Breast epithelium (tissue), 4 donors: ENCODE measurements around the gene SHANK2. TPM values are rescaled to one million over a fixed set of nuclear protein-coding genes. Genes with fewer than 3 reads are reported as not detected.

Experiments used
- DNase-seq, 2 donors: peaks; one replicate each; pipeline ENCODE4 v3.0.0-alpha.2; 2019; ENCODE audit warnings: low spot score in 2 of 2
- H3K27ac ChIP-seq, 2 donors: fragments of 200-600 bp; sonication (generic) in 1 of 2; one replicate each; pipeline ENCODE4 v1.5.1; 2016 to 2019; ENCODE audit warnings: mild to moderate bottlenecking in 1 of 2
- H3K27me3 ChIP-seq, 2 donors: fragments of 200-600 bp; sonication (generic) in 1 of 2; one replicate each; pipeline versions ENCODE4 v1.5.1 to v1.6.0; 2017 to 2019; ENCODE audit warnings: control low read depth in 1 of 2, mild to moderate bottlenecking in 1 of 2
- H3K36me3 ChIP-seq: fragments of 200-600 bp; one replicate; pipeline ENCODE4 v1.5.1; 2019
- H3K4me1 ChIP-seq, 2 donors: fragments of 200-600 bp; sonication (generic); one replicate each; pipeline ENCODE4 v1.5.1; 2016 to 2019; ENCODE audit warnings: control low read depth in 1 of 2
- H3K4me3 ChIP-seq, 3 donors: fragments of 200-600 bp; sonication (generic); 1 replicate in 2 of 3; 2 replicates in 1 of 3; pipeline ENCODE4 v1.5.1; 2016 to 2019; ENCODE audit warnings: mild to moderate bottlenecking in 3 of 3, moderate library complexity in 2 of 3
- H3K9me3 ChIP-seq, 2 donors: fragments of 200-600 bp; sonication (generic) in 1 of 2; one replicate each; pipeline ENCODE4 v1.5.1; 2016 to 2019; ENCODE audit warnings: control low read depth in 1 of 2
- POLR2A ChIP-seq: fragments of 450-650 bp; IDR thresholded peaks from one replicate; pipeline ENCODE4 v1.6.1; 2016; ENCODE audit warnings: antibody characterized with exemption, mild to moderate bottlenecking, moderate library complexity
- POLR2AphosphoS5 ChIP-seq, 3 donors: sonication (generic); formaldehyde crosslinking; IDR thresholded peaks; one replicate each; pipeline ENCODE4 v1.6.1; 2017; ENCODE audit warnings: antibody characterized with exemption in 3 of 3
- intact Hi-C: fragments of 100-400 bp; cut with DNase I; formaldehyde crosslinking; loops from one replicate; pipeline ENCODE4 v1.15.1; 2023; ENCODE audit warnings: low total_unique reads
- total RNA-seq, 3 donors: library from RNA; depleted of rRNA; stranded (reverse); fragments of >200 nt; gene quantifications; one replicate each; pipeline ENCODE4 v1.1.0, GENCODE V29; 2016
- TF ChIP-seq, protein P1 (sequence below), 3 donors: fragments of 450-650 bp; IDR thresholded peaks; one replicate each; pipeline ENCODE4 v1.5.1; 2016 to 2017; ENCODE audit warnings: antibody characterized with exemption in 3 of 3, mild to moderate bottlenecking in 3 of 3, moderate library complexity in 3 of 3

SHANK2 gene
- total RNA-seq, 3 donors from 2014 or later: 1.3 to 38.8 (median 33.1) TPM

DNA sequence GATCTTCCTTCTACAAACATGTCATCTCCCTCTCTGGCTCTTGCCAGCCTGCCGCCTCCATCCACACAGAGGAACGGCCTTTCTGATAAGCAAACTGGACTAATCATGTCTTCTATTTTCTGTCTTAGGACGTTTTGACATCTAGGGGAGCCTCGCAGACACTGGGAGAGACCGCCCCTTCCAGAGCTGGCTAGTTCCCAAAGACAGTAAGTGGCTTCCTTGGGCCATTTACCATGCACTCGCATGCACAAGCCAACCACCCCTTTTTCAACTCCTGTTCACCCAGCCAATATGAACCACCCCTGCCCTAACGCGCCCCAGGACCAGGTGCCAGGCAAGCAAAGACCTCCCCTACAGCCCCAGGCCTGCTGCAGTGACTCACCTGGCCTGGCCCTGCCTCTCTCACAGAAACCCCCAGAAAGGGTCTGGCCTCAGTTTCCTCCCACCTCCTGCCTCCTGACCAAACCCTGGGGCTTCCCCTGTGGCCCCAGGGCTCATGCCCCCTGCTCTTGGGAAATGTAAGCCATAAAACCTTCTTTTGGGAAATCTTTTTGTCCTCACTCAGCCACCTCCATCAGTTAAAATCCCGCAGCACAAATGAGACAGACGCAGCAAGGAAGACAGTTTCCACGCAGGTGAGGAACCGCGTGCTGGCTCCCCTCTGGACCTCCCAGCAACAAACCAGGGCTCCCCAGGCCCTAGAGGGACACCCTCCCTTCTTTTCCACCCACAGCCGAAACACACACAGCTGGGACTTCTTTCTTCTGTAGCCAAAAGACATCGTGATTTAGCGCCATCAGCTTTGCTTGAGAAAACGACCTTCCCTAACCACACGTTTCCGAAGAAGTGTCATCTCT lies 38.5 kb downstream of the SHANK2 start:
- intact Hi-C loops: no loop called here
- no peak overlapping the region for H3K4me3 ChIP-seq
- no peaks in the 10 kb centered on the region for H3K36me3 ChIP-seq
- no peak for TF ChIP-seq POLR2A
- TF ChIP-seq POLR2AphosphoS5 (IDR thresholded peaks at IDR 0.05): no peak
- TF ChIP-seq, protein P1, sequence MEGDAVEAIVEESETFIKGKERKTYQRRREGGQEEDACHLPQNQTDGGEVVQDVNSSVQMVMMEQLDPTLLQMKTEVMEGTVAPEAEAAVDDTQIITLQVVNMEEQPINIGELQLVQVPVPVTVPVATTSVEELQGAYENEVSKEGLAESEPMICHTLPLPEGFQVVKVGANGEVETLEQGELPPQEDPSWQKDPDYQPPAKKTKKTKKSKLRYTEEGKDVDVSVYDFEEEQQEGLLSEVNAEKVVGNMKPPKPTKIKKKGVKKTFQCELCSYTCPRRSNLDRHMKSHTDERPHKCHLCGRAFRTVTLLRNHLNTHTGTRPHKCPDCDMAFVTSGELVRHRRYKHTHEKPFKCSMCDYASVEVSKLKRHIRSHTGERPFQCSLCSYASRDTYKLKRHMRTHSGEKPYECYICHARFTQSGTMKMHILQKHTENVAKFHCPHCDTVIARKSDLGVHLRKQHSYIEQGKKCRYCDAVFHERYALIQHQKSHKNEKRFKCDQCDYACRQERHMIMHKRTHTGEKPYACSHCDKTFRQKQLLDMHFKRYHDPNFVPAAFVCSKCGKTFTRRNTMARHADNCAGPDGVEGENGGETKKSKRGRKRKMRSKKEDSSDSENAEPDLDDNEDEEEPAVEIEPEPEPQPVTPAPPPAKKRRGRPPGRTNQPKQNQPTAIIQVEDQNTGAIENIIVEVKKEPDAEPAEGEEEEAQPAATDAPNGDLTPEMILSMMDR (IDR thresholded peaks at IDR 0.05): no peak
- H3K27ac ChIP-seq: no peak overlapping the region
- H3K4me1 ChIP-seq: no peaks in the 10 kb centered on the region
- no peaks in the 10 kb centered on the region for H3K9me3 ChIP-seq
- no peaks in the 10 kb centered on the region for H3K27me3 ChIP-seq
- peak in 1 of 2 donors; percentile 25 for DNase-seq

DNA sequence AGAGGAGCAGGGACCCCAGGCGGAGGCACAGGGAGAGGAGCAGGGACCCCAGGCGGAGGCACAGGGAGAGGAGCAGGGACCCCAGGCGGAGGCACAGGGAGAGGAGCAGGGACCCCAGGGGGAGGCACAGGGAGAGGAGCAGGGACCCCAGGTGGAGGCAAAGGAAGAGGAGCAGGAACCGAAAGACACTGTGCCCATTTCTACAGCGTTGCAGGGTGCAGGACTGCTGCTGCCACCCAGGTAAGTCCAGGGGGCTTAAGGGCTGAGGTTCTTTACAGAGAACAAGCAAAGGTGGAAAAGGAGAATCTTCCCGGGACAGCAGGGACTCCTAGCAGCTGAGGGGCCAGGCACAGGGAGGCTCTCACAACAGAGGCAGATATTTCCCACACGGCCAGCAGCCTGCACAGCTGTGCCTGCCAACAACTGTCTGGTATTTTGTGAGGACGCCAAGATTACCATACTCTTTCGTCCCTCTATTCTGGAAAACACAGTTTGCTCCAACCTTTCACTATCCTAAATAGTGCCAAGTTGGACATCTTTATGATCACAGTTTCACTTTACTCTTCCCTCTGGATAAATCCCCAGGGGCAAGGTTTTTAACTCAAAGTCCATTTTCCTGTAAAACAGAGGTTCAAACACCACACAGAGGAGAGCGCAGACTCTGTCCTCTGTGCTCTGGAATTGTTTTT lies 39.4 kb downstream of the SHANK2 start:
- Histone ChIP-seq H3K4me3 (no peak overlapping the region), H3K9me3 (no peaks in the 10 kb centered on the region), H3K27me3 (no peaks in the 10 kb centered on the region), H3K36me3 (no peaks in the 10 kb centered on the region), H3K27ac (no peak overlapping the region), H3K4me1 (no peaks in the 10 kb centered on the region)
- DNase-seq: peak in 1 of 2 donors; percentile 28
- TF ChIP-seq, protein P1 (IDR thresholded peaks at IDR 0.05): no peak
- TF ChIP-seq POLR2A (no peak), POLR2AphosphoS5 (IDR thresholded peaks at IDR 0.05) (no peak)
- intact Hi-C loops: no loop called here

DNA sequence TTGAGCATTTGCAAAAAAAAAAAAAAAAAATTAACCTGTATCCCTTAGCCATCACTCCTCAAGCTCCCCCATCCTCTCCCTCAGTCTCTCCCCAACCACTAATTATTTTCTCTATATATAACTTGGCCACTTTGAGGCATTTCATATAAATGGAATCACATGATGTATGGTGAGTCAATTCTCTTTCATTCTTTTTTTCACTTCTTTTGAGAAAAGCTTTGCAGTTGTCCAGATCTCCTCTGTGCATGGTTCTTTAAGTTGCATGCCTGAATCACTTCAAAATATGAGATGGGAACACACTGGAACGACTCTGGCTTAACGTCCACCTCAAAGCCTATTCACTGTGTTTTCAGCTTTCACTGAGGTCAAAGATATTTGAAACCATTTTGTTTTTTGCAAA lies 40.7 kb downstream of the SHANK2 start:
- intact Hi-C loops: no loop called here
- no peak overlapping the region for H3K4me3 ChIP-seq
- H3K36me3 ChIP-seq: no peaks in the 10 kb centered on the region
- H3K9me3 ChIP-seq: no peaks in the 10 kb centered on the region
- TF ChIP-seq POLR2AphosphoS5 (IDR thresholded peaks at IDR 0.05) (no peak), POLR2A (no peak)
- TF ChIP-seq, protein P1 (IDR thresholded peaks at IDR 0.05): no peak
- no peaks in the 10 kb centered on the region for H3K4me1 ChIP-seq
- no peaks in the 10 kb centered on the region for H3K27me3 ChIP-seq
- DNase-seq: no peak
- H3K27ac ChIP-seq: no peak overlapping the region

DNA sequence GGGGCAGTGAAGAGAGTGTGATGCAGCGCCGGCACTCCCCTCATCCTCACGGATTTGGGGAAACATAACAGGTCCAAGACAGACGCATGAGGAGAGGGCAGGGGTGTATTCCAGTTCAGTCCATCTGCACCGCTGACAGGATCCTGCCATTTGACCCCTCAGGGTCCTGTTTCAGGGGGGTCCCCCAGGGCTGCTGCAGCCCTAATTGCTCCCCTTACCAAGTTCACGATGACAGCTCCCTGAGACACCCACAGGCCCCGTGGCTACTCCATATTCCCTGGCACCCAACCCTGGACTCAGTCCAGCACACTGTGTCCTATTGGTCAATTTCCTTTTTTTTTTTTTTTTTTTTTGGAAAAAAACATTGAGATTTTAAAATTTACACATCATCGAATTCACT lies 41.5 kb downstream of the SHANK2 start:
- Histone ChIP-seq H3K36me3 (no peaks in the 10 kb centered on the region), H3K4me3 (no peak overlapping the region), H3K27me3 (no peaks in the 10 kb centered on the region), H3K4me1 (no peaks in the 10 kb centered on the region), H3K27ac (no peak overlapping the region), H3K9me3 (no peaks in the 10 kb centered on the region)
- intact Hi-C loops: no loop called here
- peak in 1 of 2 donors; percentile 39 for DNase-seq
- TF ChIP-seq, protein P1 (IDR thresholded peaks at IDR 0.05): no peak
- TF ChIP-seq POLR2A: no peak

DNA sequence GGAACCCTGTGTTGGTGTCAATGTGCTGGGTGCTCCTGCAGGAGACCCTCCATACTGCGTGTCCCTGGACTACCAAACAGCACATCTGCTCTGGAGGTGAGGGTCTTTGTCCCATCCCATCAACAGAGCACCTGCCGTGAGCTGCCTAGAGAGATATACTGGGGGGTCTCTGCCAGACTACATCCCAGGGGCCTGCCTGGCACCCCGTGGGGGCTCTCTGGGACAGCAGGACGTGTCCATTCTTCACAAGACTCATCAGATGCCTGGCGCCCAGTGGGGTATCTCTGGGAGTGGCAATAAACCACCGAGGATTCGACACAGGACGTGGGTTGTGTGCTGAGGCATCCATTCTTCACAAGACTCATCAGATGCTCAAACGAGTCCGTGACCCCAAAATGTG lies 42.7 kb downstream of the SHANK2 start:
- Histone ChIP-seq H3K27ac (no peak overlapping the region), H3K27me3 (no peaks in the 10 kb centered on the region), H3K9me3 (no peaks in the 10 kb centered on the region), H3K4me3 (no peak overlapping the region), H3K4me1 (no peaks in the 10 kb centered on the region), H3K36me3 (no peaks in the 10 kb centered on the region)
- intact Hi-C loops: no loop called here
- DNase-seq: peak in 1 of 2 donors; percentile 14
- TF ChIP-seq POLR2AphosphoS5 (IDR thresholded peaks at IDR 0.05): no peak
- no peak for TF ChIP-seq POLR2A
- TF ChIP-seq, protein P1 (IDR thresholded peaks at IDR 0.05): no peak
